Vagina (tissue), 2 donors: ENCODE data around the gene DOCK1. TPM values are rescaled to one million over a fixed set of nuclear protein-coding genes. Genes with fewer than 3 reads are reported as not detected.

ENCODE experiments used
- DNase-seq, 2 donors: peaks; one replicate each; pipeline ENCODE4 v3.0.0-alpha.2; 2017; ENCODE audit errors: extremely low spot score in 2 of 2
- H3K27ac ChIP-seq: fragments of 200-600 bp; sonication (generic); one replicate; pipeline ENCODE4 v1.5.1; 2019
- H3K27me3 ChIP-seq: fragments of 200-600 bp; sonication (generic); one replicate; pipeline ENCODE4 v1.5.1; 2019
- H3K36me3 ChIP-seq, 2 donors: fragments of 200-600 bp; sonication (generic); one replicate each; pipeline ENCODE4 v1.5.1; 2017 to 2019
- H3K4me1 ChIP-seq: fragments of 200-600 bp; sonication (generic); one replicate; pipeline ENCODE4 v1.5.1; 2019
- H3K4me3 ChIP-seq, 2 donors: fragments of 200-600 bp; sonication (generic); 1 replicate in 1 of 2; 2 replicates in 1 of 2; pipeline ENCODE4 v1.5.1; 2016 to 2019
- H3K9me3 ChIP-seq: fragments of 200-600 bp; sonication (generic); one replicate; pipeline ENCODE4 v1.5.1; 2019
- POLR2A ChIP-seq, 2 donors: fragments of 450-650 bp; IDR thresholded peaks; one replicate each; pipeline ENCODE4 v1.6.1; 2017; ENCODE audit warnings: antibody characterized with exemption in 2 of 2, mild to moderate bottlenecking in 2 of 2, moderate library complexity in 2 of 2
- POLR2AphosphoS5 ChIP-seq, 2 donors: sonication (generic); formaldehyde crosslinking; IDR thresholded peaks; one replicate each; pipeline ENCODE4 v1.9.0; 2017; ENCODE audit warnings: antibody characterized with exemption in 2 of 2, mild to moderate bottlenecking in 2 of 2, low read depth in 1 of 2; ENCODE audit not compliant: insufficient read depth in 1 of 2
- intact Hi-C: fragments of 100-400 bp; cut with DNase I; formaldehyde crosslinking; loops from one replicate; pipeline ENCODE4 v1.15.1; 2023
- total RNA-seq: library from RNA; depleted of rRNA; stranded (reverse); fragments of >200 nt; gene quantifications from one replicate; pipeline ENCODE4 v1.2.3, GENCODE V29; 2016
- TF ChIP-seq, protein P1 (sequence below), 3 experiments: fragments of 450-650 bp in 2 of 3; fragments of 200-600 bp in 1 of 3; sonication (generic) in 1 of 3; IDR thresholded peaks; one replicate each; pipeline ENCODE4 v1.5.1; 2017 to 2019; ENCODE audit warnings: antibody characterized with exemption in 3 of 3, mild to moderate bottlenecking in 2 of 3, moderate library complexity in 2 of 3

DOCK1 gene
- 64.6 TPM for total RNA-seq

DNA sequence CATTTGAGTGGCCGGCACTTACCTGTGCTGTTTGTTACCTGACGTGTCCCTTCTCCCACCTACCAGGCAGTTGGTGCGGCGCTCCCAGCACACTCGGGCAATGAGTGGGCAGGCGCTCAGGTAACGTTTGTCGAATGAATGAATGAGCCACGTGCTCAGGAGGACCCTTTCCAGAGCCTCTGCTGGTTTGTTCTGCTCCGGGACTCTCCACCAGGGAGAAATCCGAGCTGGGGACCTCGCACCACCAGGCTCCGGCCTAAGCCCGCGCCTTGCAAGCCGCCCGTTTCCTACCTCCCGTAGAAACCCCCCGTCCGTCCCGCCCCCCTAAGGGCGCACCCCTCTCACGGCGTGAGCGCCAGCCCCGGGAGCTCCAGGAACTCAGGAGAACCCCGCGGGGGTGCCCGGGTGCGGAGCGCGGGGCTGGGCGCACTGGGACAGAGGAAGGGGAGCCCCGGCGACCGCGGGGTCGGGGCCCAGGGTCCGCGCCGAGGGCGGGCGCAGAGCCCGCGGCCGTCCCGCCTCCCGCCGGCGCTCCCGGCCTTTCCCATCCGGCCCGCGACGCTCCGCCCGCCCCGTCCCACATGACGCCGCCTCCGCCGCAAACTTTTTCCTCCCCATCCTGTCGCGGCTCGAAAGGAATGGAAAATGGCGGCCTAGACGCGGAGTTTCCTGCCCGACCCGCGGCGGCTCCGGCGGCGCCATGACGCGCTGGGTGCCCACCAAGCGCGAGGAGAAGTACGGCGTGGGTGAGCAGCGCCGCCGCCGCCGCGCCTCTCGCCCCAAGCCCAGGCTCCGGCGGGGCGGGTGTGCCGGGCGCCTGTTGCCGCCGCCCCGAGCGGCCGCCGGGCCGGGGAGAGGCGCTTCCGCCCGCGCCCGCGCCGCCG lies at the start of gene DOCK1:
Gene DOCK1, plus strand, starts transcription at position 611 of the 884 bp plus-strand sequence. Its CDS starts 90 bp downstream, at position 701.
- H3K9me3 ChIP-seq = no peaks in the 10 kb centered on the region
- TF ChIP-seq POLR2A (IDR thresholded peaks at IDR 0.05) (no peak), POLR2AphosphoS5 (IDR thresholded peaks at IDR 0.05; ENCODE audit: insufficient read depth in 1 of 2, low read depth in 1 of 2) (no peak)
- TF ChIP-seq, protein P1, sequence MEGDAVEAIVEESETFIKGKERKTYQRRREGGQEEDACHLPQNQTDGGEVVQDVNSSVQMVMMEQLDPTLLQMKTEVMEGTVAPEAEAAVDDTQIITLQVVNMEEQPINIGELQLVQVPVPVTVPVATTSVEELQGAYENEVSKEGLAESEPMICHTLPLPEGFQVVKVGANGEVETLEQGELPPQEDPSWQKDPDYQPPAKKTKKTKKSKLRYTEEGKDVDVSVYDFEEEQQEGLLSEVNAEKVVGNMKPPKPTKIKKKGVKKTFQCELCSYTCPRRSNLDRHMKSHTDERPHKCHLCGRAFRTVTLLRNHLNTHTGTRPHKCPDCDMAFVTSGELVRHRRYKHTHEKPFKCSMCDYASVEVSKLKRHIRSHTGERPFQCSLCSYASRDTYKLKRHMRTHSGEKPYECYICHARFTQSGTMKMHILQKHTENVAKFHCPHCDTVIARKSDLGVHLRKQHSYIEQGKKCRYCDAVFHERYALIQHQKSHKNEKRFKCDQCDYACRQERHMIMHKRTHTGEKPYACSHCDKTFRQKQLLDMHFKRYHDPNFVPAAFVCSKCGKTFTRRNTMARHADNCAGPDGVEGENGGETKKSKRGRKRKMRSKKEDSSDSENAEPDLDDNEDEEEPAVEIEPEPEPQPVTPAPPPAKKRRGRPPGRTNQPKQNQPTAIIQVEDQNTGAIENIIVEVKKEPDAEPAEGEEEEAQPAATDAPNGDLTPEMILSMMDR (IDR thresholded peaks at IDR 0.05) = no peak
- H3K4me3 ChIP-seq = peak within 1 kb of the TSS; percentile 87 to 91
- intact Hi-C loops = no loop called here
- DNase-seq = no peak
- no peaks in the 10 kb centered on the region for H3K36me3 ChIP-seq
- peaks cover 47% of the 10 kb centered on the region for H3K4me1 ChIP-seq
- peak within 1 kb of the TSS; percentile 85 for H3K27ac ChIP-seq
- no peaks in the 10 kb centered on the region for H3K27me3 ChIP-seq

DNA sequence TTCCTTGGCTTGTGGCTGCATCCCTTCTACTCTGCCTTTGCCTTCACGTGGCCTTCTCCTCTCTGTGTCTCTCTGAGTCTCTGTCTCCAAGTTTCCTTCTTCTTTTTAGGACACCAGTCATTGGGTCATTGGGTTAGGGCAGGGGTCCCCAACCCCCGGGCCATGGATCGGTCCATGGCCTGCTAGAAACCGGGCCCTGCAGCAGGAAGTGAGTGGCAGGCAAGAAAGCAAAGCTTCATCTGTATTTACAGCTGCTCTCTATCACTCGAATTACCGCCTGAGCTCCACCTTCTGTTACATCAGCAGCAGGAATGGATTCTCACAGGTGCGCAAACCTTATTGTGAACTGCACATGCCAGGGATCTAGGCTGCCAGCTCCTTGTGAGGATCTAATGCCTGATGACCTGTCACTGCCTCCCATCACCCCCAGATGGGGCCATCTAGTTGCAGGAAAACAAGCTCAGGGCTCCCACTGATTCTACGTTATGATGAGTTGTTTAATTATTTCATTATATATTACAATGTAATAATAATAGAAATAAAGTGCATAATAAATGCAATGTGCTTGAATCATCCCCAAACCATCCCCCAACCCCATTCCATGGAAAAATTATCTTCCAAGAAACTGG lies 47.9 kb upstream of the DOCK1 start:
- intact Hi-C loops = no loop called here
- DNase-seq = peak in 1 of 2 donors; percentile 67

DNA sequence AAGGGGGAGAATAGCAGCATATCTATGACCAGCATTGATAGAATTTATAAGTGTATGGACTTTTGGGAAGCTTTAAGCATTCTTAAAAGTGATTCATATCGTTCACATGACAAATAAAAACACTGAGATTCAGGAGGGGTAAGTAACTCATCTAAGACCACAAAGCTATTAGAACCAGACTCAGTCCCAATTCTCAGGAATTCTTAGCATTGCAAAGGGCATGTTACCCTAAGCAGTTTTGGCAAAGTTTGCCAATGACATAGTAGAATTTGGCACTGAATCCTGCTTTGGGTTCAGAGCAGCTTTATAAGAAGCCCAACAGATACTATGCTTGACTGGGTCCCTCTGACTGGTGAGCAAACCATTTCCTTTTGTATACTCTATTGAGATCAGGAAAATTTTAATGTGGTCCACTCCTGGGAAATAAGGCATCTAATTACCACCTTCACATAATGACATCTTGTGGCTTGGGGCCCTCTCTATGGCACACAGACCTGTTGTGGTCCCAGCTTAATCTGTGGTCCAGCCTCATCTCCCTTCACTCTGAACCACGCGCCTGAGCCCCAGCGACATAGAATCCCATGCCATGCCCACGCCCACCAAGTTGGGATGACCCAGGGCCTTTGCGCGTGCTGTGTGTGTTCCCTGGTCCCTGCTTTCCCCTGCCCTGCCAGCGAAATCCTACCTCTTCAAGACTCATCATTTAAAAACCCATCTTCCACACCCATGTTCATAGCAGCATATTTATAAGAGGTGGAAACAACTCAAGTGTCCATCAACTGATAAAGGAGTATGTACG lies 37.5 kb upstream of the DOCK1 start:
- Histone ChIP-seq H3K36me3 (no peaks in the 10 kb centered on the region), H3K4me1 (peaks cover 14% of the 10 kb centered on the region), H3K4me3 (no peak overlapping the region), H3K9me3 (no peaks in the 10 kb centered on the region), H3K27ac (peak overlapping the region; percentile 42), H3K27me3 (no peaks in the 10 kb centered on the region)
- intact Hi-C loops = no loop called here
- TF ChIP-seq, protein P1 (IDR thresholded peaks at IDR 0.05) = no peak
- TF ChIP-seq POLR2AphosphoS5 (IDR thresholded peaks at IDR 0.05; ENCODE audit: insufficient read depth in 1 of 2, low read depth in 1 of 2) = no peak
- no peak for TF ChIP-seq POLR2A (IDR thresholded peaks at IDR 0.05)
- peak in 1 of 2 donors; percentile 82 for DNase-seq

More for the DNA sequence above, 47.9 kb upstream of the DOCK1 start:
- no peaks in the 10 kb centered on the region for H3K4me1 ChIP-seq
- no peak overlapping the region for H3K4me3 ChIP-seq
- no peak overlapping the region for H3K27ac ChIP-seq
- H3K36me3 ChIP-seq = no peaks in the 10 kb centered on the region
- no peaks in the 10 kb centered on the region for H3K27me3 ChIP-seq
- TF ChIP-seq, protein P1 (IDR thresholded peaks at IDR 0.05) = no peak
- no peak for TF ChIP-seq POLR2A (IDR thresholded peaks at IDR 0.05)
- TF ChIP-seq POLR2AphosphoS5 (IDR thresholded peaks at IDR 0.05; ENCODE audit: insufficient read depth in 1 of 2, low read depth in 1 of 2) = no peak
- no peaks in the 10 kb centered on the region for H3K9me3 ChIP-seq

DNA sequence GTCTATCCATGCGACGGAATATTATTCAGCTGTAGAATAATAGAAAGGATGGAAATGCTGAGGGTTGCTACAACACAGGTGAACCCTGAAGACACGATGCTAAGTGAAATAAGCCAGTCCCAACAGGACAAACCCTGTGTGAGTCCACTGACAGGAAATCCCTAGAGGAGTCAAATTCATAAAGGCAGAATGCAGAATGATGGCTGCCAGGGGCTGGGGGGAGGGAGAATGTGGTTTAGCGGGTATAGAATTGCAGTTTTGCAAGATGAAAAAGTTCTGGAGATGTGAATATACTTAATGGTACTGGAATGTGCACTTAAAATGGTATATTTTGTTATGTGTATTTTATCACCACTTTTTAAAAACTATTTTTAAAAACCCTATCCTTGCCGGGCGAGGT lies 36.9 kb upstream of the DOCK1 start:
- Histone ChIP-seq H3K4me1 (peaks cover 14% of the 10 kb centered on the region), H3K27ac (no peak overlapping the region), H3K4me3 (no peak overlapping the region), H3K36me3 (no peaks in the 10 kb centered on the region), H3K27me3 (no peaks in the 10 kb centered on the region), H3K9me3 (no peaks in the 10 kb centered on the region)
- DNase-seq = peak in 1 of 2 donors; percentile 6
- TF ChIP-seq, protein P1 (IDR thresholded peaks at IDR 0.05) = no peak
- TF ChIP-seq POLR2A (IDR thresholded peaks at IDR 0.05) = no peak
- no peak for TF ChIP-seq POLR2AphosphoS5 (IDR thresholded peaks at IDR 0.05; ENCODE audit: insufficient read depth in 1 of 2, low read depth in 1 of 2)
- intact Hi-C loops = no loop called here
